DMS114 treated with DMSO at 0.1 percent for 48 hours (cell line): ENCODE data around the gene SORBS2.

Experiments
- DNase-seq: peaks from one replicate; lab custom pipeline; 2025; ENCODE audit not compliant: unreplicated experiment; lab: John Stamatoyannopoulos, UW

The SORBS2 gene

DNA sequence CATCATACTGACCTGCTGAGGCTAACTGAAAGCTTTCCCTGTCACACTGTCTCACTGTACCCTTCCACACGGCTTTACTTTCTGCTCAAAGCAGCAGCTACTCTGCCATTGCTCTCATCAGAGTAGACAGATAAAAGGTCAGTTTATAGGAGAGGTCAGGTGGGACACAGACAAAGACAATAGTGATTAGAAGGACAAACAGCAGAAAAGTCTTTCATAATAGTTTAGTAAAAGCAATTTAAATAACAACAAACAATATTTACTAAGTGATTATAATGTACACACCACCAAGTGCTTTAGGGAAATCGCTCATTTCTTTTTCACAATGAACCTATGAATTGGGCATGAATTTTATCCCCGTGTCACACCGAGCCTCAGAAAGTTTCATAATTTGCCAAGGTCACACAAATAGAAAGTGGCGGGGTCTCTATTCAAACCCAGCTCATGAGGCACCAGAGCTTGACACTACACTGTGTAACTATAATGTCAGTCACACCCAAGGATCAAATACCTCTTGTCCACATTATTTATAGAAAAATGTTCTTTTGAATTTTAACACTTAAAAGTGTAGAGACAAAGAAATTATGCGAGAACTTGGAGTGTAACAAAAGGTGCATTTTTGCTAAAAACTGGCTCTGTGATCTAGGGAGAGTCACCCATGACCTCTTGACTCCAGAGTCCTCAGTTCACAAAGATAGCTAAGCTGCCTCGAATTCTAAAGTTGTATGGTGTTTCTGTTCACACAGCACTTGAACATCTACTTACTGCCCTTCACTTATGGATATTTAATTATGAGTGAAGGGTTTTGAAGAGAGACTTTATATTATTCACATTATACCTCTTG is 24.5 kb upstream of the SORBS2 start:
- DNase-seq = no peak

DNA sequence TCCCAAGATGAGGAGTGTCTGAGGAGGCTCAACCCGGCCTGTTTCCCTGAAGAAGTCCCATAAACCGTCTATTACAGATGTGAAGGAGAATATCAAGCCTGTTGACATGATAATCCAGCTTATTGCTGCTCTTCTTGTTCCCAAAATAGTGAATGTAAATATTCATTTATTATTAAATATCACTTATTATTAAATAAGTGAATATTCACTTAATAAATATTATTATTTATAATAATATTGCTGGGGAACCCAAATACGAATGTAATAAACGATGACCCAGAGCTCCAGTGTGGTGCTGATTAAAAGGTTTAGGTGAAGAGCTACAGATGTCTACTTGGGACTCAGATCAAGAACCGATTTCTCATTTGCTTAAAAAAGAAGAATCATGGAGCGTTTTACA is 23.8 kb upstream of the SORBS2 start:
- no peak for DNase-seq

DNA sequence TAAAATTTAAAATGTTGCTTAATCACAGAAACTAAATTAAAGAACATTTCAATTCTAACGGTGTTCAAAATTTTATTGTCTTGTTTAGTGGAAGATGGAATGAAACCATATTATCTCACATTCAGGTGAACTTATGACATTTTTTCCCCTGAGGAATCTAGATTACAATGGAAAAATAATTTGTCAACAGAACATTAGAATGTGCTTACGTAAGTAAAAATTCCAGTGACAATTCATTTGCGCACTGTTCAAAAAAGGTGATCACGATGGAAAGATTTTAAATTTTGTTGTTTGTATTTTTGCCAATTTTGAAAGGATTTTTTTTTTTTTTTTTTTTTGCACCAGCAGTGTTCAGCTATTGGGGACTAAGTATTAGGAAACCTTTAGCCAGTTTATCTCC is 23.3 kb upstream of the SORBS2 start:
- no peak for DNase-seq

DNA sequence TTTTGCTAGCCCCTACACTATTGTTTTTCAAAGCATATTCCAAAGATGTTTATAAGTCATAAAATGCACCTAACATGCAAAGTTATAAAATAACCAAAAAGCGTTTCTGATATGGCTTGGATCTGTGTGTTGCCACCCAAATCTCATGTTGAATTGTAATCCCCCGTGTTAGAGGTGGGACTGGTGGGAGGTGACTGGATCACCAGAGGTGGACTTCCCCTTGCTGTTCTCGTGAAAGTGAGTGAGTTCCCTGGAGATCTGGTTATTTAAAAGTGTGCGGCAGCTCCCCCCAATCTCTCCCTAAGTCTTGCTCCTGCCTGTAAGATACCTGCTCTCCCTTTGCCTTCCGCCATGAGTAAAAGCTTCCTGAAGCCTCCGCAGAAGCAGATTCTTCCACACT is 22.8 kb upstream of the SORBS2 start:
- DNase-seq = no peak

DNA sequence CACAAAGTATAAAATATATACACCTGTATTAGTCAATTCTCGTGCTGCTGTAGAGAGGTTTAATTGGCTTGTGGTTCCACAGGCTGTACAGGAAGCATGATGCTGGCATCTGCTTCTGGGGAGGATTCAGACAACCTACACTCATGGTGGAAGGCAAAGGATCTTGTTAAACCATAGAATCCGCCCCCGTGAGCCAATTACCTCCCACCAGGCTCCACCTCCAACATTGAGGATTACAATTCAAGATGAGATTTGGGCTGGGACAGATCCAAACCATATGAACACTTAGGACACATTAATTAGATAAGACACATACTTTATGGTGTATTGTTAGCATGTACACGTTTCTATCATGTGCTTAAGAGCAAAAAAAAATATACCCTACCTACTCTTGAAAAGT is 22.1 kb upstream of the SORBS2 start:
- no peak for DNase-seq

DNA sequence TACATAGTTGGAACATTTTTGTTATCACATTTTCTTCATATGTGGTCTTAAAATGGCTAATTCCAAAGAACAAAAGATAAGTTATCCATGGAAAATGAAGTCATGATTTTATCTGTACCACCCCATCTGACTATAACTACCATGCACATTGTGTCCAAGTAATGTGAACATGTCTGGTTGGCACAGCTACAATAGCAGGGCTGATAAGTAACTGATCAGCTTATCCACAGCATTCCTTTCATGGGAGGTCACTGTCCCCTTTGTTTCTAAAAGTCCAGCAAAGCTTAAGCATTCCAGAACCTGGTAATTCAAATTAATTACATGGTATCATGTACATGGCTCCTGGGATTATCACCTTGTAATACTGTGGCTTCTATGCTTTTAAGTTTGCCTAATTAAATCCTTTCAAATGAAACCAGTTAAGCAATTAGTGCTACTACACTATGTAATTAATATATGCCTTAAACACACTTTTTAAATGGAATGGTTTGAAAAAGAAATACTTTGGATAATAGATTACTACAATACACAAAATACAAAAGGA is 21.1 kb upstream of the SORBS2 start:
- no peak for DNase-seq

DNA sequence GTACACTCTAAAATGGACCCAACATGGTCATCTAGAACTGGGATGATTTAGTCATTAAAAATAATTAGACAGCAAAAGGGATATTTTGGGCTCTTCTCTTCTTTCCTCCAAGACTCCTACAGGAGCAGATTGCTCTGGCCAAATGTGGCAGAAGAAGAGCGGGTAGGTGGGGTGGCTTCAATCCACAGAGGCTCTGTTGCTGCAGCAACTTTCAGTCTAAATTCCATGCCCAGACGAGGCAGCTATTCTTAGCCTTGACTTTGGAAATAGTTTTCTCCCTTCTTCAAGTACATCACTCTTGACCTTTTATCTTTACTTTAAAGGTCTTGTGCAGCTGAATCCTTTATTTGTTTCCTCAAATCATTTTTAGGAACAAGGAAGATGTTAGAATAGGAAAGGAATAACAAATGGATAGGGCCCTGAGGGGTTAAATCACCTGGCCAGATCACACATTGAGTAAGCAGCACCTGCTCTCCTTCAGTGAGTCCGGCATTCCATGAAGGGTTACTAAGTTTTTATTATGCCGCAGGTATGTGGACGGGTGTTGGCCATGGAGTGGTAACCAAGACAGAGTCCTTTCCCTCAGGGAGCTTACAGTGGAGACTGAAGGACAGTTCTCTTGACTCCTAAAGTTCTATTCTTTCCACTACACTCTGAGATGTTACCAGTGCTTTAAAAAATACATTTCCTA is 19.3 kb upstream of the SORBS2 start:
- DNase-seq = no peak

DNA sequence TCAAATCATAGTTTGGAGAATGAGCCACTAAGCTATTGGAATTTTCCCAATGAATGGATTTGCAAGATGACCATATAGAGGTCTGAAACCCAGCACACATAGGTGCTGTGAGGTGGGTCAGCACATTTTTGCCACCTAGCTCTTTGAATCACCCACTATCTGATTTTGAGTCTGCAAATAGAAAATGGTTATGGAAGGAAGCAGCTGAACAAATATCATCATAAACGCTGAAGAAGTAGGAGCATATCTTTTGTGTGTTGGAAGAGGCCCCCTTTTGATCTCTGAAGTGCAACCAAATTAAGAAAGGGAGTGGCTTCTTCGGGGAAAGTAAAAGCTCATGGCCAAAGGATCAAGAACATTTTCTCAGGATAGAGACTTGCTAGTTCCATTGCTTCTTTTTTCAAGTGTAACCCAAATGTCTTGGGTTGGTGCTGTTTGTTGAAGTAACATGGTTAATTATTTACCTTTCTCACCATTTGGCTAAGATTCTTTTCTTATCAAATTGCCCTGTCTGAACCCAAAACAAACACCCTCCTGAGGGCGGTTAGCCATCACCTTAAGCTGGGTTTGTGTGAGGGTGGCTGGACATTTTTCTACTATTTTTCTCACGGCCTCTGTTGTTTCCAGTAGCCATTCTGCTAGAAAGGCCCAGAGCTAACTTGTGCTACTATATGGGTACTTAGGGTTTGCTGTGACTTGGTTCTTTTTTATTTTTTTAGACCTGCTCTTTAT is 18.4 kb upstream of the SORBS2 start:
- DNase-seq = no peak

DNA sequence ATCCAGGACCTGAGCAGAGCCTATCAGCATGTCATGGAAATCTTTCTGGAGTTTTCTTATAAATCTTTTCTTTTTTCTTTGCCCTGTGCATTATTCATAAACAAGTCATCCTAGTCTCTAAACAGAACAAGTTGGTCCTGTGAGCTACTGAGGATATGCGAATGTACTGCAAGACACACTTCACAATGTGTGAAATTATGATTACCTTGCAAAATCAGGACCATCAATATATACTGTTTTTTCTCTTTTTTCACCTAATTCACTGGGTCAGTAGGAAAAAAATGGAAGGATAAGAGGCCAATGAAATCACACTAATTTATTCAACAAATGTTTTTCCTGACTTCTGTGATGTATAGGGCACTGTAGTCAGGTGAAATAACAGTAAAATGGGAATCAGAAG is 14.4 kb upstream of the SORBS2 start:
- DNase-seq = no peak

DNA sequence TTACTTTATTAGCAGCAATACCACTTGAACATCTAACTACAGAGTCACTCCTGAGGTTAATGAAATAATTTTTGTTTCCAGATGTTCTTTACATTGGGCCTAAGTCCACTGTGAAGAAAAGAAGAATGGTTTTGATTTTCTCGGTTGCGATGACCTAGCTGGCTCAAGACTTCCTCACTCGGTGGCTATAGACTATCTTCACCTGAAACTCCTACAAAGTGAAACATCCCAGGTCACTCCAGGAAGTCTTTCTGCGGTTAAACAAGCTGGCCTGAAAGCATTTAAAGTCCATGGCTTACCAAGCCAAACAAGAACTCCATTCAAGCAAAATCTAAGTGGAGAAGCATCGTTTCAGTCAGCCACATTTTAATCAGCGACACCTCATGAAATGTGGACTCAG is 13.7 kb upstream of the SORBS2 start:
- DNase-seq = no peak

DNA sequence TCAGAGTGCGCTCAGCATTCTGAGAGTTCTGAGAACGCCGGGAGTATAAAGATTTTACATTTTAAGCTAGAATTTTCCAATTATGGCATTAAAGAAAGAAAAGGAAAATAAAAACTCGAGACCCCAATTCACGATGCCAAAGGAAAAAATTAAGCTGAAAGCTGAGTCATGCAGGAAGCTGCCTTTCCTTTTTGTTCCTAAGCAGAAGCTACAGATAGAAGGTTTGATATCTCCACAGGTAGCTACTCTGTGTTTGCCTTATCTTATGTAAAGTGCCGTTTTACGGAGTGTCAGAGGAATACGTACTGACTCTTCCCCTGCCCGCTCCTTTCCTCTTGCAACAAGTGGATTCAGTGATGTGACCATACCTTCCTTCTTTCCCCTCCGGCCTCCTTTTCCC is 10.8 kb upstream of the SORBS2 start:
- DNase-seq = no peak

DNA sequence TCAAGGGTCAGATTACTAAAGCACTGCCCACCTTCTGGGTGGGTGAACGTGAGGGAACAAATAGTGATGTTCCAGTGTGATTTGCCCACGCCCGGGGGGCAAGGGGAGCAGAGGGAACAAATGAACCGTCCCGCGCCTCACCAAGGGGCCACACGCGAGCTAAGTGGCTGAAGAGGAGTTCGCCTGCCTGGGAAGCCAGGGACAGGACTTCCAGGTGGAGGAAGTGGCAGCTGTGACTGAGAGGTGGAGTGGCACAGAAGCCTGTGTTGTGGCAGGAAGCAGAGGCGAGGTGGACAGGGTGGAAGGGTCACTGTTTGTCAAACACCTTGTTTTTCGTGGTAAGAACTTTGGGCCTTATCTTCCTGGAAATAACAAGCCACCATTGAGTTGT is 9.0 kb upstream of the SORBS2 start:
- no peak for DNase-seq

DNA sequence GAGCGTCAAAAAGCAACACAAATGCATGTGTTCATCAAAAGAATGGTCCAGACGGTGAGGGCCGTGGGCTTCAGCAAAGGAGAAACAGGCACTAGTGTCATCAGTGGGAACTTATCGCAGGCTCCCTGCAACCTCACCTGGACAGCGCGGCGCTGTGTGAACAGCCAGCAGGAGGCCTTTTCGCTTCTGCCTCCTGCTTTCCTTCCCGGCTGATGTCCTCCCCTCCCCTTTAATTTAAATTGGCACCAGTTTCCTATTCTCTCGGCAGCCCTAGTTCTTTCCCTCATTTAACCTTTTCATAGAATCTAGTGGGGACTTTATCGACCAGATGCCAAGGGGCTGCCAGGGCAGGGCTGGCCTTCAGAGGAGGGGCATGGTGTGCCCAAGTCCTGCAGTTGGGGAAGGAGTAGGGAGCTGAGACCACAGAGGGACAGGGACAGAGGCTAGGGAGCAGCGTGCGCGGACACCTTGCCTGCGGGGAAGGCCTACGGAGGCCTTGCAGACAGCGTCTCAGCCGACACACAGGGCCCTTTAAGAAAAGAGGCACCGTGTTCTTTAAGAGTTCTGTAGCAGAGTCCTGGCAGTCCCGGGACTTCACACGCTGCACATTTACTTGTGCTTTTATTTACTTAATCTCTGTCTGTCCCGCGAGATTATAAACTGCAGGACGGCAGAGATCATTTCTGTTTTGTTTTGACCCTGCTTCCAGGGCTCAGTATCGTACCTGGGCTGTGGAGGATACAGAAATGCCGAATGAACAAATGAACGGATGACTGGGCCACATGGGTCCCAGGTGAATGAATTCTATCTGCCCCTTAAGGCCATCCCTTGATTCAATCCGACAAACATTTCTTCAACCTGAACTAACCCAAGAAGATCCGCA is 8.4 kb upstream of the SORBS2 start:
- no peak for DNase-seq

DNA sequence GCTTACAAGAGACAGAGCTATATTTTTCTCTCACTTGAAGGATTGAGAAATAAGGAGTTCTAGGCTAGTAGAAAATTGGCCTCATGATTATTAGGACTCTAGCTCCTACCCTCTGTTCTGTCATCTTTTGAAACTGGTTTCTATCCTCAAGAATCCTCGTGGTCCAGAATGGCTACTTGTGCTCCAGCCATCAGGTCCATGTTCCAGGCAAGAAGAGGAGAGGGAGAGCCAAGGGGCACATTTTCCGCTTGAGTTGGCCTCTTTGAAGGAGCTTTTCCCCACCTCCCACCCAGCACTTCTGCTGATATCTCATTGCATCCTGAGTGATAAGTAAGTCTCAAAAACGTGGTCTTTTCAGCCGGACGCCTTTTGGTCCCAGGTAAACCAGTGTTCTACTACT is 7.2 kb upstream of the SORBS2 start:
- DNase-seq = no peak

DNA sequence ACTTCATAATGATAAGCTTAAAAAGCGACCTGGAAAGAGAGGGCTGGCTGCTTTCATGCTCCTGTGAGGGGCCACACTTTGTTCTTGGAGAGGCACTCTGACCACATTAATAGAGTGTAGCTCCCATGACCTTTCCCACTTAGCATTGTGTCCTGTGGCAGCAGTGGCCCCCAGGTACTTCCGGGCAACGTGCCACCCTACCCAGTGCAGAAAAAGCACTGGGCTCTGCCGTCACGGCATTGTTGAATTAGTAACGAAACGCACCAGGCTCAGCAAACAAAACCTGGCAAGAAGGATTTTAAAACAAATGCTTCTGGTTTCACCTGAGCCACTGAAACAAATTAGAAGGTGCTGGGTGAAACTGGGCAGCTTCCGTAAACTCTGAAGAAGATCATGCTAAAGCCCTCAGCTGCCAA is 5.4 kb upstream of the SORBS2 start:
- no peak for DNase-seq

DNA sequence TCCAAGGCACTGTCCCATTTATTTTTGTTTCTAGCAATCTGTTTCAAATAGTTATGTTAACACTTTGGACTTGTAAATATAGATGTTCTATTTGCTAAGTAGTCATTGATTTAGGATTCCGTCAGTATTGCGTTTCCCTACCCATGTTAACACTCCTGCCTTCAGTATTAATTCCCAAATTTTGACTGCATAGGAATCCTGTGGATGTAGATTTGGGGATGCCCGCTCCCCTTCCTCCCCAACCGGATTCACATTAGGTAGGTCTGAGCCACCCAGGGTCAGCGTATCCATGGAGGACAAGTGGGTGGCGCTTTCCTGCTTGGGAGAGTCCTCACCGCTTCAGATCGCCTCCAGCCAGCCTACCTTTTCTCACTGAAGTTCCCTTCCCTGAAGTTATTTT is 1.1 kb upstream of the SORBS2 start:
- no peak for DNase-seq

DNA sequence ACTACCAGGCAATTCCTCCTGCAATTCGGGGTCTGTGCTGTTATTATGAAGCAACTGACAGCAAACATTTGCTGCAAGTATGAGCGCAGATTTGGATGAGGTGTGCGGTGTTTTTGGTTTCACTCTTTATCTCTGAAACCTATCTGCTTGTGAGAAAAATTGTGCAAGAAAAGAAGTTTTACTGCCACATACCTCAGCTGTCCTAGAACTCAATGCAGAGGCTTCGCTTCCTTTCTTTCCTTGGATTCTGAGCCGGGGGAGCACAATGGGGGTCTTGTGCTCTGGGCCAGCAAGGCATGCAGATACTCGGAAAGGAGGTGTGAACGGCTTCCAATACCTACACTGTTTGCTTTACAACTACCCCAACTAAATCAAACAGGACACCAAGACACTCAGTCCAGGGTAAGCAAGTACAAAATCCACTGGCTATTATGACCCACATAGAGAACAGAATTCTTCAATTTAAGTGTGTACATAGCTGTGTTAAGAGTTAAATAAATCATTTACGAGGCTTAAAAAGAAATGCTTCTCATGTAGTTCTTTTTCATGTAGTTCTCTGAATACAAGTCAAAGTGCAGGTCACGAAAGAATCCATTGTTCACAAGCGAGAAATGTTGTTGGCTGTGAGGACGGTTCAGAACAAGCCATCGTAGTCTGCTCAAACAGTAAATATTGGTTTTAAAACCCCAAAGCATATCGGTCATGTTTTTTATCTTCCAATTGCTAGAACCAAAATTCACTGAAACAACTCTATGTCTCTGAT is 1.1 kb downstream of the SORBS2 start:
- no peak for DNase-seq

DNA sequence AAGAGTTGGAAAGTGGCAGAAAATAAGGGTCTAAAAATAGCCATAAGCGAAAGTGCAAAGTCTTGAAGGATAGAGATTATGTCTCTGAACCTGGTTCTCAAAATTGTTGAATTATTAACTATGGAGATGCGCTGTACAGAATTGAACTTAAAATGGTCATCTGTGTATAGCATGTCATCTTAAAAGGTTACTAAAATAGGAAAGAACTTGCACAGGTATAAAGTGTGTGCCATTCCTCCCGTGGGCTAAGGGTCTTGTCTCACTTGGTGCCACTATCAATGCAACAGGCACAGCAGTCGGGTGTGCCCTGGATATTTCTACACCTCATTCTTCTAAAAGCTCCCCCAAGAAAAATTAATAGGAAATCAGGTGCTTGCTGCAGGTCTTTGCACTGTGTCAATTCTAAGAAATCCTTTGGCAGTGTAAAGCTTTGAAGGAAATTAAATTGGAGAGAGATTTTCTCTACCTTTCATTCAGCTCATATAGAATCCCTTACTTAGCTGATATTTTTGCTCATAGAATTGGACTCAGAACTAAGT is 2.4 kb downstream of the SORBS2 start:
- no peak for DNase-seq

DNA sequence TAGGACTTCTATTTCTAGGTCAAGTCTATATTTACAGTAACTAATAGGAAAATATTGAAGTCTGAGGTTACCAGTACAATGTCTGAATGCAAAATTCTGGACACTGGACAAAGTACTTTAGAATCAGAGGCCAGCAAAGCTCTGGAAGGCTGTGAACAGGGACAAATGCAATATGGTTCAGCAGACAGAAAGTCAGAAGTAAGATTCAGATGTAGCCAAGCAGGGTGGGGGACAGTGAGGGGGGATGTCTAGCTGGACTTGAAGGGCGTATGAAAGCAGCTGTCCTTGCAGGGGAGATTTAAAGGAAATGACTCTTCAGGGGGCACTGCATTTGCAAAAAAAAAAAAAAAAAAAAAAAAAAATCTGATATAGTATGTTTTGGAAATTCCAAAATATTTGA is 2.9 kb downstream of the SORBS2 start:
- no peak for DNase-seq

DNA sequence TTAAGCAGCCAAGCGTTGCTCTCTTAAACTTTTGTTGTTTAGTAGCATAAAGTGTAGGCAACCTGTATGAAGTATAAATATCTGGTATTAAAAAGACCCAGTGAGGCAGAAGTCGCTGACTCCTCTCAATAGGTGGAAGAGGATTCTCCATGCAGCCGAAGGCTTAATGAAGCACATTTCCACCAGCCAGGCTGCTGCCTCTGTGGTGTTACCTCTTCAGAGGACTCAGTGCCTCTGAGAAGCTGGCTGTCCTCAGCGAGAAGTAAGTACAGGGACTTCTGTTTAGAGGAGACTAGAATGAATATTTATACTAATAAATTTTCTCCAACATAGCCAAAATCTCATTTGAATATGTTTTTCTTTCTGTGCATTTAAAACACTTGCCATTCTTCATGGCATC is 6.0 kb downstream of the SORBS2 start:
- no peak for DNase-seq
